Stimulated activated CD8-positive, alpha-beta memory T cell treated with anti-CD3 and anti-CD28 coated beads, Interleukin-2, amount 100 ng/mL, for 48 hours (primary cell): ENCODE measurements around the gene FUT8.
"Not testable (repeated sequence)": the region's sequence is repeated elsewhere in the genome, so short reads cannot be mapped to it uniquely, and the experiment has no call there.

ENCODE experiments used
- DNase-seq, 2 donors: peaks; one replicate each; pipeline ENCODE4 v3.0.0-alpha.2; 2020; ENCODE audit warnings: low read depth in 2 of 2

FUT8 gene

DNA sequence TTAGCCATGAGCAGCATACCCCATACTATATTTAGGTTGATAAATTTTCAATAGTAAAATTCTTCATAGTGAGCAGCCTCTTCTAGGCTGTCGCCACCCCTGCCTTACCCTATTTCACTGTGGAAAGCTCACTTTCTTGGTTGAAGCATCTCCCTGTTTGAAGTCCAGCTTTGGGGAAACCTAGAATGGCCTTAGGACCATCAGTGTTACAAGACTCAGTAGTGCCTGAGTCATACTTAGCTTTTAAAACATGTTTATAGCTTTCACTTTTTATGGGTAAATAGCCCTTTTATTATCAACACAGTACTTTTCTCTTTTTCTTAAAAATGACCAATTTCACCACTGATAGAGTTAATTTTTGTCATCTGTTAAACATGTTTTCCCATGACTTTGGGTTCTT is 37.1 kb downstream of the FUT8 start:
- no peak for DNase-seq

GRCh38 chr14:65453807-65454480 is 41.4 kb downstream of the FUT8 start:
- DNase-seq = no peak

GRCh38 chr14:65456247-65456646 is 43.7 kb downstream of the FUT8 start:
- no peak for DNase-seq

- no peak for DNase-seq
Observed at GRCh38 chr14:65461730-65462129, 49.2 kb downstream of the FUT8 start.

DNA sequence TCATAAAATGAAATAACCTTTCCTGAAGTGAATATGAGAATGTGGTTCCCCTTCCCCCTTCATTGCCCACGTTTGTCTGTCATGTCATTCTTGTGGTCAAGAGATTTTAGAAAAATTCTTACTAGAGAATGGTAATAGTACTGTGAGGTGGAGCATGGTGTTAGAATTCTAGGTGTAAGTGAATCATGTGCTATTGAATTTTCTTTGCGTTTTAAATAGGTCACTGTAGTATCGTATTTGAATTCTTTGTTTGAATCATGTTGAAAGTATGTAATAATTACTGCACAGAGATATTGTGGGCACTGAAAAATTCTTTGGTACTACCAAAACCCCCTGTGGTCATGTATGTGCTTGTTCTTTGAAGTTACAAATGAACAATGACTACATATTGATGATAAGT is 49.9 kb downstream of the FUT8 start:
- DNase-seq = no peak

DNA sequence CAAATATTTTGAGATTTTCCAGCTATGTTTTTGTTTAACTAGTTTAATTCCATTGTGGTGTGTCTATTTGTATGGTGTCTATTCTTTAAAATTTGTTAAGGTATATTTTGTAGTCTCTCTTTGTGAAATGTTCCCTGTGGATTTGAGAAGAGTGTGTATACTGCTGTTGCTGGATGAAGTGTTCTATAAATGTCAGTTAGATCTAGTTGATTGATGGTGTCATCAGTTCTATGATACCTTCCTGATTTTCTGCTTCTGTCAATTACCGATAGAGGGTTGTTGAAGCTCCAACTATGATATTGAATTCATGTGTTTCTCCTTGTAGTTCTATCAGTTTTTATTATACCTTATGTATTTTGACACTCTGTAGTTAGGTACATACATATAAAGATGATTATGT is 53.1 kb downstream of the FUT8 start:
- no peak for DNase-seq

DNA sequence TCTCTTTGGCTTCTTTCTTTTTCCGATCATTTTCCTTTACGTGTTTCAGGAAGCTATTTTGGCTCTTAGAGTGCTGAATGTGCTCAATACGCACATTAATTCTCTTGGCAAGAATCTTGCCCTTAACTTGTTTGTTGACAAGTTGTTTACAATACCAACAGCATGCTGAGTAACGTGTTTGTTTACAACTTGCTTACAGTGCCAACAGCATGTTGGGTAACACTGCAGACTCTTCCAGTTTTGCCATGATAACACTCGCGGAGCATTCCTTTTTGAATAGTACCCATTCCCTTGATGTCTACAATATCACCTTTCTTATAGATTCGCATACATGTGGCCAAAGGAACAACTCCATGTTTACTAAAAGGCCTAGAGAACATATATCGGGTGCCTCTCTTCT is 55.4 kb downstream of the FUT8 start:
- DNase-seq = not testable (repeated sequence)

DNA sequence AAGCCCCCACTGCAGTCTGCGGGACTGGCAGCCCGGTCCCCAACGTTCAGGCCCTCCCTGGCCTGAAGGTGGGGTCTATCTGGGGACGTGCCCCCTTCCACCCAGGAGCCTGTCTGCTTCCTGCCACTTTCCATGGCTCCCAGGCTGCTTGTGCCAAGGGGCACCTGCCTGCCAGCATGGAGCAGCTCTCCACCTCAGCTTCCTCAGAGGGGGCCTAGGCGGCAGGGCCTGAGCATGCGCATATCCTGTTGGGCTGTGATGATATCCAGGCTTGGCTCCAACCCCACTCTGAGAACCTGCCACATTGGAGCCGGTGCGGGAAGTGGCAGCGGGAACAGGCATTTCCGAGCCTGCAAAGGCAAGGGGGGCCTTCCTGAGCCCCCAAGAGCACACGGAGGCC is 57.4 kb downstream of the FUT8 start:
- DNase-seq = no peak

DNA sequence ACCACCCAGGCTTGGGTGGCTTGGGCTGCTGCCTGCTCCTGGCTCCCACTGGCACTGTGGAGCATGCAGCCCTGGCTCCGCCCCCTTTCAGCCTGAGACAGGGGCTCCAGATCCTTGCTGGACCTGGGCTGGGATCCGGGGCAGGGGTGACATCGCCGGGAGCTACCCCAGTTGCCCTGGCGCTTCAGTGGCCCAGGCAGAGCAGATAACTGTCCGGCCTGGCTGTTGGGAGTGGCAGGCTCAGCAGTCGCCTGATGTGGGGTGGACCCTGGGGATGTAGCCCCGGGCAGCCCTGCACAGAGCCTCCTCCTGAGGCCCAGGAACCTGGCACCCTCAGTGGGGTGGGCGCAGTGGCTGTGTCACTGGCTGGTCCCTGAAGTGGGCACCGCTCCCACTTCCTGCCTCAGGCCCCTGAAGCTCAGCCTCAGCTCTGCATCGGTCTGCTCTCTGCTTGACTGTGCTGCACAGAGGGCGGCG is 57.9 kb downstream of the FUT8 start:
- DNase-seq = no peak

- DNase-seq = no peak
Observed at GRCh38 chr14:65471038-65471878, 58.7 kb downstream of the FUT8 start.

GRCh38 chr14:65472189-65472588 is 59.7 kb downstream of the FUT8 start:
- DNase-seq = no peak

DNA sequence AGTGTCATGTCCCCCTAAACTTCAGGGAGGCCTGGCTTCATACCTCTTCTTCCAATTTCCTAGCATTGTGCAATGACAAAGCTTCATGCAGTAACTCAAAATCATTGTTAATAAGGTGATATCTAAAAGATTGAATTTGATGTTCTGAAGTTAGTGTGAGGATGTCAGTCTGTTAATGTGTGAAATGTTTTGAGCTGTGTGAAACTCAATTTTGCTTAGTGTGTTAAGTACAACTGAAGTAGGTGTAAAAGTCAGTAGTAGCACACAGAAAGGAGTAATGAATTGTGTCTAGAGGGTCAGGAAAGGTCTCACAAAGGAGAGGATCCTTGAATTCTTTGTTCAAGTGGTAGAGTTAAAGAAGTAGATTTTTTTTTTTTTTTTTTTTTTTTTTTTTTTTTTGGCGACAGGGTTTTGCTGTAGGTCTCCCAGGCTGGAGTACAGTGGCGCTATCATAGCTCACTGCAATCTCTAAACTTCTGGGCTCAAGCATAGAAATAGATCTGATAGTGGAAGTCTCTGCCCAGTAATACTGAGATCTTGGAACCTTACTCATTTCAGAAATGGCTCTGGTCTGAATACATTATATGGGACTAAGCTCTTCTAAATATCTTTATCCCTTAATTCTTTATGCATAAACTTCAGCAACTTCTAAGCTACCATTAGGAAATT is 63.9 kb downstream of the FUT8 start:
- DNase-seq = no peak

- DNase-seq = no peak
Observed at GRCh38 chr14:65476942-65477318, 64.4 kb downstream of the FUT8 start.

DNA sequence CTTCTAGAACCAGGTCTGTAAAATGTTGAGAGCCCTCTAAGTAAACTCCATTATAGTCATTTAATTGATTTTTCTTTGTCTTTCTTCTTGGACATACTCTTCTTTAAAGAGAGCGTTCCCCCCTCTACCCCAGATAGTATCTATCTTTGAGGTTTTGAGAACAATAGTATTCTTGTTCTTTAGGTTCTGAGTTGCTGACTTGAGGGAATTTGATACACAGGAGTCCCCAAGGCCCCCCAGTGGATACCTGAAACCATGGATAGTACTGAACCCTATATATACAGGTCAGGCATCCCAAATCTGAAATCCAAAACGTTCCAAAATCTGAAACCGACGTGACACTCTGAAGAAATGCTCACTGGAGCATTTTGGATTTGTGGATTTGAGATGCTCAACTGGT is 65.5 kb downstream of the FUT8 start:
- no peak for DNase-seq

GRCh38 chr14:65478596-65478995 is 66.1 kb downstream of the FUT8 start:
- DNase-seq = no peak

GRCh38 chr14:65479386-65479785 is 66.9 kb downstream of the FUT8 start:
- no peak for DNase-seq

GRCh38 chr14:65482757-65483438 is 70.4 kb downstream of the FUT8 start:
- DNase-seq = no peak

GRCh38 chr14:65483647-65484046 is 71.1 kb downstream of the FUT8 start:
- DNase-seq = no peak

DNA sequence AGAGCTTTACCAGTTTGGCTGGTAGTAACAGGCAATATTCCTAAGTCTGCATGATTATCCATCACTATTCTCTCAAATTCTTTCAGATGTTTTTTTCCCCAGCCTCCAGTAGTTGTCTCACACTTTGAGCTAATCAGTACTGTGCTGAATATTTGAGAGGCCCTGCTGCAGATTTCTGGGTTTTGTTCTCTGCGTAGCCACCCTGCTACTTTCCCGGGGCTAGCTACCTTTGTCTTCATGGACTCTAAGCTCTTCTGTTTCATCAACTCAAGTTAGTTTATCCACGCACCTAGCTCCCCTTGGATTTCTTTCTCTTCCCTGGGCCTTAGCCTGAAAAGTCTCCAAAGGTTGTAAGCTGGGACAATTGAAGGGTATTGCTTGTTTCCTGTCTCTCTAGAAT is 73.0 kb downstream of the FUT8 start:
- no peak for DNase-seq

DNA sequence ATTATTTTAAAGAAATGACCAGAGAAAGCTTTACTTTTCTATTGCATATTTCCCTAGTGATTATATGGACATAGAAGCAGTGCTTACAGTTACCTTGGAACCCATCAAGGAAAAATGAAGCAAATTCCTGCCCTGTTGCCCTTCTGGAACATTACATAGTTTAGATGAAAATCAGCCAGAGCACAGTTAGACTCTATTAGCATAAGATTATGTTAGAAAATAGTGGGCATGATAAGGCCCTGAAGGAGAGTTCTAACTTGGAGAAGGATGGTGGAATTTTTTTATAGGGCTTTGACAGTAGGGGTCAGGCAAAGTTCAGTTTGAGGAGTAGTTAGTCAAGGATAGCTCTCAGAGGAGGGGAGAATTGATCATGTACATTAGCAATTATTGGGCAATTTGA is 74.3 kb downstream of the FUT8 start:
- DNase-seq = no peak

DNA sequence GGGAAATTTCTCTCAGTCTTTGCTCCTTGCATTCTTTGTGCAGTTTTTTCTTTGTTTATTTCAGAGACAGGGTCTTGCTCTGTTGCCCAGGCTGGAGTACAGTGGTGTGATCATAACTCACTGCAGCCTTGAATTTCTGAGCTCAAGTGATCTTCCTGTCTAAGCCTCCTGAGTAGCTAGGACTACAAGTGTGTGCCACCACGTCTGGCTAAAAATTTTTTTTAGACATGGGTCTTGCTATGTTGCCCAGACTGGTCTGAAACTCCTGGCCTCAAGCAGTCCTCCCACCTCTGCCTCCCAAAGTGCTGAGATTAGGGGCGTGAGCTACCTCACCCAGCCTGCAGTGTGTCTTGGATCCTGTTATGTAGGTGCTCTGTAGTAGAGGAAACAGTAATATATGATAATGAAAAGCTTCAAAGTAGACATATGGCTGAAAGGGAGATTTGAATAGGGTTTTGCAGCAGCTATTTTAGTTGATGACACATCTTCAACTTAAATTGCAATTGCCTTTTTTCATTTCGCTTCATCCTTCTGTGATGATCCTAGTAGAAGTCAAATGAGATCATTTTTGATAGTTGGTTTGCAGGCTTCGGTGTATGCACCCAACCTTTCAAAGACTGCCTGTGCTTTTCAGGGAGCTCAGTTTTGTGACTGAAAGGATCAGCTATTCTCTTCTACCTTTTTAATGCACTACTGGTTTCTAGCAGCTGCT is 75.4 kb downstream of the FUT8 start:
- no peak for DNase-seq

- no peak for DNase-seq
Observed at GRCh38 chr14:65491274-65491673, 78.7 kb downstream of the FUT8 start.
